Measurements from ENCODE around the gene SIK3.

Gene SIK3

GRCh38 chr11:117020287-117020686, 77.9 kb downstream of the SIK3 start:
- Histone ChIP-seq H3K4me3 (ENCODE audit: low read depth, low read length) (no peak overlapping the region), H3K27ac (ENCODE audit: low read depth, low read length) (no peak overlapping the region), H3K9me3 (ENCODE audit: control insufficient read depth, insufficient read depth, low read length) (no peaks in the 10 kb centered on the region), H3K36me3 (ENCODE audit: control insufficient read depth, insufficient read depth, low read length) (no peaks in the 10 kb centered on the region), H3K4me1 (ENCODE audit: control insufficient read depth, insufficient read depth, low read length) (no peaks in the 10 kb centered on the region), H3K27me3 (ENCODE audit: control insufficient read depth, insufficient read depth, low read length) (no peaks in the 10 kb centered on the region), H3K9ac (ENCODE audit: low read depth, low read length) (no peak overlapping the region)

GRCh38 chr11:117019871-117020270, 78.4 kb downstream of the SIK3 start:
- no peaks in the 10 kb centered on the region for H3K4me1 ChIP-seq (ENCODE audit: control insufficient read depth, insufficient read depth, low read length)
- H3K9me3 ChIP-seq (ENCODE audit: control insufficient read depth, insufficient read depth, low read length): no peaks in the 10 kb centered on the region
- H3K36me3 ChIP-seq (ENCODE audit: control insufficient read depth, insufficient read depth, low read length): no peaks in the 10 kb centered on the region
- H3K27me3 ChIP-seq (ENCODE audit: control insufficient read depth, insufficient read depth, low read length): no peaks in the 10 kb centered on the region
- no peak overlapping the region for H3K4me3 ChIP-seq (ENCODE audit: low read depth, low read length)
- no peak overlapping the region for H3K27ac ChIP-seq (ENCODE audit: low read depth, low read length)
- no peak overlapping the region for H3K9ac ChIP-seq (ENCODE audit: low read depth, low read length)

- H3K9ac ChIP-seq (ENCODE audit: low read depth, low read length): no peak overlapping the region
- no peaks in the 10 kb centered on the region for H3K27me3 ChIP-seq (ENCODE audit: control insufficient read depth, insufficient read depth, low read length)
- H3K36me3 ChIP-seq (ENCODE audit: control insufficient read depth, insufficient read depth, low read length): no peaks in the 10 kb centered on the region
- no peaks in the 10 kb centered on the region for H3K9me3 ChIP-seq (ENCODE audit: control insufficient read depth, insufficient read depth, low read length)
- H3K4me1 ChIP-seq (ENCODE audit: control insufficient read depth, insufficient read depth, low read length): no peaks in the 10 kb centered on the region
- H3K4me3 ChIP-seq (ENCODE audit: low read depth, low read length): no peak overlapping the region
- no peak overlapping the region for H3K27ac ChIP-seq (ENCODE audit: low read depth, low read length)
Measured at GRCh38 chr11:117017456-117017855, 80.8 kb downstream of the SIK3 start.

GRCh38 chr11:117016747-117017146, 81.5 kb downstream of the SIK3 start:
- no peaks in the 10 kb centered on the region for H3K36me3 ChIP-seq (ENCODE audit: control insufficient read depth, insufficient read depth, low read length)
- H3K9me3 ChIP-seq (ENCODE audit: control insufficient read depth, insufficient read depth, low read length): no peaks in the 10 kb centered on the region
- H3K4me1 ChIP-seq (ENCODE audit: control insufficient read depth, insufficient read depth, low read length): no peaks in the 10 kb centered on the region
- no peaks in the 10 kb centered on the region for H3K27me3 ChIP-seq (ENCODE audit: control insufficient read depth, insufficient read depth, low read length)
- H3K27ac ChIP-seq (ENCODE audit: low read depth, low read length): no peak overlapping the region
- no peak overlapping the region for H3K9ac ChIP-seq (ENCODE audit: low read depth, low read length)
- H3K4me3 ChIP-seq (ENCODE audit: low read depth, low read length): no peak overlapping the region

- no peaks in the 10 kb centered on the region for H3K4me1 ChIP-seq (ENCODE audit: control insufficient read depth, insufficient read depth, low read length)
- no peak overlapping the region for H3K4me3 ChIP-seq (ENCODE audit: low read depth, low read length)
- H3K27me3 ChIP-seq (ENCODE audit: control insufficient read depth, insufficient read depth, low read length): no peaks in the 10 kb centered on the region
- no peaks in the 10 kb centered on the region for H3K36me3 ChIP-seq (ENCODE audit: control insufficient read depth, insufficient read depth, low read length)
- no peak overlapping the region for H3K27ac ChIP-seq (ENCODE audit: low read depth, low read length)
- H3K9me3 ChIP-seq (ENCODE audit: control insufficient read depth, insufficient read depth, low read length): no peaks in the 10 kb centered on the region
- no peak overlapping the region for H3K9ac ChIP-seq (ENCODE audit: low read depth, low read length)
Measured at GRCh38 chr11:117016246-117016645, 82.0 kb downstream of the SIK3 start.

- Histone ChIP-seq H3K9me3 (ENCODE audit: control insufficient read depth, insufficient read depth, low read length) (no peaks in the 10 kb centered on the region), H3K27ac (ENCODE audit: low read depth, low read length) (no peak overlapping the region), H3K9ac (ENCODE audit: low read depth, low read length) (no peak overlapping the region), H3K4me3 (ENCODE audit: low read depth, low read length) (no peak overlapping the region), H3K4me1 (ENCODE audit: control insufficient read depth, insufficient read depth, low read length) (peaks cover 19% of the 10 kb centered on the region), H3K27me3 (ENCODE audit: control insufficient read depth, insufficient read depth, low read length) (no peaks in the 10 kb centered on the region), H3K36me3 (ENCODE audit: control insufficient read depth, insufficient read depth, low read length) (no peaks in the 10 kb centered on the region)
Measured at GRCh38 chr11:117011541-117011898, 86.7 kb downstream of the SIK3 start.

GRCh38 chr11:117010808-117011540, 87.3 kb downstream of the SIK3 start:
- Histone ChIP-seq H3K4me1 (ENCODE audit: control insufficient read depth, insufficient read depth, low read length) (peaks cover 24% of the 10 kb centered on the region), H3K27me3 (ENCODE audit: control insufficient read depth, insufficient read depth, low read length) (no peaks in the 10 kb centered on the region), H3K9ac (ENCODE audit: low read depth, low read length) (no peak overlapping the region), H3K9me3 (ENCODE audit: control insufficient read depth, insufficient read depth, low read length) (no peaks in the 10 kb centered on the region), H3K27ac (ENCODE audit: low read depth, low read length) (peak overlapping the region; percentile 72), H3K36me3 (ENCODE audit: control insufficient read depth, insufficient read depth, low read length) (no peaks in the 10 kb centered on the region), H3K4me3 (ENCODE audit: low read depth, low read length) (no peak overlapping the region)

- H3K4me1 ChIP-seq (ENCODE audit: control insufficient read depth, insufficient read depth, low read length): peaks cover 26% of the 10 kb centered on the region
- no peaks in the 10 kb centered on the region for H3K9me3 ChIP-seq (ENCODE audit: control insufficient read depth, insufficient read depth, low read length)
- no peaks in the 10 kb centered on the region for H3K27me3 ChIP-seq (ENCODE audit: control insufficient read depth, insufficient read depth, low read length)
- no peaks in the 10 kb centered on the region for H3K36me3 ChIP-seq (ENCODE audit: control insufficient read depth, insufficient read depth, low read length)
- peak overlapping the region; percentile 72 for H3K27ac ChIP-seq (ENCODE audit: low read depth, low read length)
- no peak overlapping the region for H3K9ac ChIP-seq (ENCODE audit: low read depth, low read length)
- H3K4me3 ChIP-seq (ENCODE audit: low read depth, low read length): no peak overlapping the region
Measured at GRCh38 chr11:117009905-117010605, 88.2 kb downstream of the SIK3 start.

GRCh38 chr11:117005758-117006157, 92.5 kb downstream of the SIK3 start:
- Histone ChIP-seq H3K27ac (ENCODE audit: low read depth, low read length) (no peak overlapping the region), H3K9ac (ENCODE audit: low read depth, low read length) (no peak overlapping the region), H3K4me3 (ENCODE audit: low read depth, low read length) (no peak overlapping the region), H3K4me1 (ENCODE audit: control insufficient read depth, insufficient read depth, low read length) (peaks cover 26% of the 10 kb centered on the region), H3K9me3 (ENCODE audit: control insufficient read depth, insufficient read depth, low read length) (no peaks in the 10 kb centered on the region), H3K36me3 (ENCODE audit: control insufficient read depth, insufficient read depth, low read length) (no peaks in the 10 kb centered on the region), H3K27me3 (ENCODE audit: control insufficient read depth, insufficient read depth, low read length) (no peaks in the 10 kb centered on the region)

GRCh38 chr11:117002639-117003299, 95.5 kb downstream of the SIK3 start:
- Histone ChIP-seq H3K9ac (ENCODE audit: low read depth, low read length) (no peak overlapping the region), H3K4me3 (ENCODE audit: low read depth, low read length) (no peak overlapping the region), H3K27ac (ENCODE audit: low read depth, low read length) (no peak overlapping the region), H3K9me3 (ENCODE audit: control insufficient read depth, insufficient read depth, low read length) (no peaks in the 10 kb centered on the region), H3K36me3 (ENCODE audit: control insufficient read depth, insufficient read depth, low read length) (no peaks in the 10 kb centered on the region), H3K4me1 (ENCODE audit: control insufficient read depth, insufficient read depth, low read length) (peaks cover 12% of the 10 kb centered on the region; the same call in 1 of the 2 replicates), H3K27me3 (ENCODE audit: control insufficient read depth, insufficient read depth, low read length) (no peaks in the 10 kb centered on the region)
